ENCODE data around the gene MAX. TPM values are rescaled to one million over a fixed set of nuclear protein-coding genes. Genes with fewer than 3 reads are reported as not detected.

Gene MAX
- total and polyA plus RNA-seq, 9 of the 15 experiments (the other 6 are each of a cell fraction or from before 2014, with no cell fraction given), result 15.4 to 96.5 (median 51.6) TPM

GRCh38 chr14:65042731-65043372, 59.5 kb downstream of the MAX start (continued):
- TF ChIP-seq, protein P1, sequence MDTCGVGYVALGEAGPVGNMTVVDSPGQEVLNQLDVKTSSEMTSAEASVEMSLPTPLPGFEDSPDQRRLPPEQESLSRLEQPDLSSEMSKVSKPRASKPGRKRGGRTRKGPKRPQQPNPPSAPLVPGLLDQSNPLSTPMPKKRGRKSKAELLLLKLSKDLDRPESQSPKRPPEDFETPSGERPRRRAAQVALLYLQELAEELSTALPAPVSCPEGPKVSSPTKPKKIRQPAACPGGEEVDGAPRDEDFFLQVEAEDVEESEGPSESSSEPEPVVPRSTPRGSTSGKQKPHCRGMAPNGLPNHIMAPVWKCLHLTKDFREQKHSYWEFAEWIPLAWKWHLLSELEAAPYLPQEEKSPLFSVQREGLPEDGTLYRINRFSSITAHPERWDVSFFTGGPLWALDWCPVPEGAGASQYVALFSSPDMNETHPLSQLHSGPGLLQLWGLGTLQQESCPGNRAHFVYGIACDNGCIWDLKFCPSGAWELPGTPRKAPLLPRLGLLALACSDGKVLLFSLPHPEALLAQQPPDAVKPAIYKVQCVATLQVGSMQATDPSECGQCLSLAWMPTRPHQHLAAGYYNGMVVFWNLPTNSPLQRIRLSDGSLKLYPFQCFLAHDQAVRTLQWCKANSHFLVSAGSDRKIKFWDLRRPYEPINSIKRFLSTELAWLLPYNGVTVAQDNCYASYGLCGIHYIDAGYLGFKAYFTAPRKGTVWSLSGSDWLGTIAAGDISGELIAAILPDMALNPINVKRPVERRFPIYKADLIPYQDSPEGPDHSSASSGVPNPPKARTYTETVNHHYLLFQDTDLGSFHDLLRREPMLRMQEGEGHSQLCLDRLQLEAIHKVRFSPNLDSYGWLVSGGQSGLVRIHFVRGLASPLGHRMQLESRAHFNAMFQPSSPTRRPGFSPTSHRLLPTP (IDR thresholded peaks at IDR 0.05; ENCODE audit: borderline replicate concordance, extremely low read depth, insufficient read length), result no peak
- TF ChIP-seq FOXO4 (CRISPR knock-in tag; IDR thresholded peaks at IDR 0.05) (no peak), ZNF77 (CRISPR knock-in tag; IDR thresholded peaks at IDR 0.05) (no peak), ARID3A (IDR thresholded peaks at IDR 0.05; ENCODE audit: borderline replicate concordance, low read depth, low read length) (no peak), KLF16 (IDR thresholded peaks at IDR 0.05) (peak; percentile 94), ZMIZ1 (IDR thresholded peaks at IDR 0.05; ENCODE audit: low read depth in 2 of 2, low read length in 2 of 2) (peak in 1 of 2 experiments; percentile 86; a peak in 1 of 4 replicates), SMARCC2 (IDR thresholded peaks at IDR 0.05; ENCODE audit: low read depth) (peak; percentile 86), RERE (CRISPR knock-in tag; IDR thresholded peaks at IDR 0.05; ENCODE audit: borderline replicate concordance) (no peak)
- TF ChIP-seq, protein P2, sequence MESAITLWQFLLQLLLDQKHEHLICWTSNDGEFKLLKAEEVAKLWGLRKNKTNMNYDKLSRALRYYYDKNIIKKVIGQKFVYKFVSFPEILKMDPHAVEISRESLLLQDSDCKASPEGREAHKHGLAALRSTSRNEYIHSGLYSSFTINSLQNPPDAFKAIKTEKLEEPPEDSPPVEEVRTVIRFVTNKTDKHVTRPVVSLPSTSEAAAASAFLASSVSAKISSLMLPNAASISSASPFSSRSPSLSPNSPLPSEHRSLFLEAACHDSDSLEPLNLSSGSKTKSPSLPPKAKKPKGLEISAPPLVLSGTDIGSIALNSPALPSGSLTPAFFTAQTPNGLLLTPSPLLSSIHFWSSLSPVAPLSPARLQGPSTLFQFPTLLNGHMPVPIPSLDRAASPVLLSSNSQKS (CRISPR knock-in tag; IDR thresholded peaks at IDR 0.05), result no peak

Data from K562 (cell line).